Activated naive CD4-positive, alpha-beta T cell treated with anti-CD3 and anti-CD28 coated beads, Interleukin-2, amount 10 ng/mL, durations not matched to agents 7 days and 5 days (primary cell): ENCODE measurements around the gene CBLN3.
"Not testable (repeated sequence)": the region's sequence is repeated elsewhere in the genome, so short reads cannot be mapped to it uniquely, and the experiment has no call there.

Experiments used
- CTCF ChIA-PET: fragments of 350-600 bp; sonication (Branson Sonifier 250); formaldehyde crosslinking; loops from one replicate; lab custom pipeline; 2021; ENCODE audit warnings: antibody characterized with exemption; lab: Charles Lee
- DNase-seq: peaks from one replicate; pipeline ENCODE4 v3.0.0-alpha.2; 2020
- H3K27ac Mint-ChIP-seq: one replicate; pipeline ENCODE4 v1.8.0; 2021; ENCODE audit warnings: mild to moderate bottlenecking, moderate library complexity, mixed read lengths
- H3K27me3 Mint-ChIP-seq: one replicate; pipeline ENCODE4 v1.8.0; 2021; ENCODE audit warnings: mild to moderate bottlenecking, mixed read lengths
- H3K36me3 Mint-ChIP-seq: one replicate; pipeline ENCODE4 v1.8.0; 2021; ENCODE audit warnings: mixed read lengths
- H3K4me1 Mint-ChIP-seq: one replicate; pipeline ENCODE4 v1.8.0; 2021; ENCODE audit warnings: mixed read lengths
- H3K4me3 Mint-ChIP-seq: one replicate; pipeline ENCODE4 v1.8.0; 2021; ENCODE audit warnings: mild to moderate bottlenecking, moderate library complexity, mixed read lengths
- H3K9me3 Mint-ChIP-seq: one replicate; pipeline ENCODE4 v1.8.0; 2021; ENCODE audit warnings: mixed read lengths

Gene CBLN3

GRCh38 chr14:24429395-24430142, at the start of gene CBLN3, which contains the start of gene KHNYN:
Gene CBLN3, minus strand, starts transcription at chr14:24429668. Its CDS starts 614 bp downstream, at chr14:24429054.
Gene KHNYN, plus strand, starts transcription at chr14:24429954. Its CDS starts 777 bp downstream, at chr14:24430731.
- Mint-ChIP-seq H3K4me3 (peak within 1 kb of the TSS; percentile 92), H3K27me3 (no peaks in the 10 kb centered on the region), H3K9me3 (peaks cover 1% of the 10 kb centered on the region), H3K27ac (peak within 1 kb of the TSS; percentile 96), H3K36me3 (peaks cover 26% of the 10 kb centered on the region), H3K4me1 (peaks cover 68% of the 10 kb centered on the region)
- peak; percentile 93 for DNase-seq
- CTCF ChIA-PET, result interaction anchor here (2.8 to 17.5 kb wide), 6 partner anchors 10 to 122 kb away, joined by 15 to 557 read pairs (median 29); partner anchors contain the start of genes ADCY4, CIDEB, LTB4R and LTB4R2

GRCh38 chr14:24475261-24475660, 45.8 kb upstream of the CBLN3 start:
- H3K27me3 Mint-ChIP-seq, result peaks cover 5% of the 10 kb centered on the region
- CTCF ChIA-PET, result no interaction called here

GRCh38 chr14:24473211-24473610, 43.7 kb upstream of the CBLN3 start:
- peaks cover 1% of the 10 kb centered on the region for H3K36me3 Mint-ChIP-seq
- CTCF ChIA-PET, result interaction anchor here (0.8 kb wide), 1 partner anchor 11 kb away, joined by 3 read pairs; no protein-coding TSS in a partner anchor
- DNase-seq, result no peak
- no peak overlapping the region for H3K4me3 Mint-ChIP-seq
- peaks cover 5% of the 10 kb centered on the region for H3K9me3 Mint-ChIP-seq
- no peaks in the 10 kb centered on the region for H3K4me1 Mint-ChIP-seq
- H3K27me3 Mint-ChIP-seq, result no peaks in the 10 kb centered on the region
- no peak overlapping the region for H3K27ac Mint-ChIP-seq

More at GRCh38 chr14:24475261-24475660, 45.8 kb upstream of the CBLN3 start:
- Mint-ChIP-seq H3K9me3 (peaks cover 2% of the 10 kb centered on the region), H3K4me3 (no peak overlapping the region), H3K4me1 (no peaks in the 10 kb centered on the region), H3K36me3 (peaks cover 1% of the 10 kb centered on the region), H3K27ac (no peak overlapping the region)
- DNase-seq, result no peak

- not testable (repeated sequence) for H3K4me3 Mint-ChIP-seq, H3K9me3 Mint-ChIP-seq, H3K36me3 Mint-ChIP-seq, H3K27ac Mint-ChIP-seq, DNase-seq, H3K27me3 Mint-ChIP-seq
- peaks cover 11% of the 10 kb centered on the region for H3K4me1 Mint-ChIP-seq
- CTCF ChIA-PET, result interaction anchor here (0.9 kb wide), 1 partner anchor 13 kb away, joined by 4 read pairs; no protein-coding TSS in a partner anchor
These were observed 41.0 kb upstream of the CBLN3 start for GRCh38 chr14:24470450-24470849.

- H3K27ac Mint-ChIP-seq, result no peak overlapping the region
- peaks cover 15% of the 10 kb centered on the region for H3K36me3 Mint-ChIP-seq
- CTCF ChIA-PET, result no interaction called here
- H3K4me3 Mint-ChIP-seq, result no peak overlapping the region
- DNase-seq, result no peak
- H3K27me3 Mint-ChIP-seq, result no peaks in the 10 kb centered on the region
- peaks cover 35% of the 10 kb centered on the region for H3K4me1 Mint-ChIP-seq
- H3K9me3 Mint-ChIP-seq, result peaks cover 8% of the 10 kb centered on the region
These were observed 36.3 kb upstream of the CBLN3 start for GRCh38 chr14:24465805-24466204.

- H3K36me3 Mint-ChIP-seq, result peaks cover 15% of the 10 kb centered on the region
- H3K27me3 Mint-ChIP-seq, result no peaks in the 10 kb centered on the region
- peaks cover 35% of the 10 kb centered on the region for H3K4me1 Mint-ChIP-seq
- H3K4me3 Mint-ChIP-seq, result no peak overlapping the region
- peaks cover 7% of the 10 kb centered on the region for H3K9me3 Mint-ChIP-seq
- peak; percentile 50 for DNase-seq
- no peak overlapping the region for H3K27ac Mint-ChIP-seq
- CTCF ChIA-PET, result no interaction called here
These were observed 35.9 kb upstream of the CBLN3 start for GRCh38 chr14:24465368-24465767.

GRCh38 chr14:24463884-24464785, 34.7 kb upstream of the CBLN3 start:
- no peak for DNase-seq
- peak overlapping the region; percentile 62 for H3K27ac Mint-ChIP-seq
- H3K27me3 Mint-ChIP-seq, result no peaks in the 10 kb centered on the region
- peaks cover 15% of the 10 kb centered on the region for H3K36me3 Mint-ChIP-seq
- H3K9me3 Mint-ChIP-seq, result peaks cover 4% of the 10 kb centered on the region
- peaks cover 35% of the 10 kb centered on the region for H3K4me1 Mint-ChIP-seq
- no peak overlapping the region for H3K4me3 Mint-ChIP-seq
- CTCF ChIA-PET, result interaction anchor here (0.9 kb wide), 1 partner anchor 27 kb away, joined by 3 read pairs; no protein-coding TSS in a partner anchor

- DNase-seq, result no peak
- peaks cover 4% of the 10 kb centered on the region for H3K9me3 Mint-ChIP-seq
- H3K4me3 Mint-ChIP-seq, result no peak overlapping the region
- H3K27me3 Mint-ChIP-seq, result no peaks in the 10 kb centered on the region
- no peak overlapping the region for H3K27ac Mint-ChIP-seq
- CTCF ChIA-PET, result no interaction called here
- peaks cover 14% of the 10 kb centered on the region for H3K36me3 Mint-ChIP-seq
- peaks cover 35% of the 10 kb centered on the region for H3K4me1 Mint-ChIP-seq
These were observed 33.8 kb upstream of the CBLN3 start for GRCh38 chr14:24463017-24463883.

- CTCF ChIA-PET, result interaction anchor here (1.0 kb wide), 1 partner anchor 20 kb away, joined by 3 read pairs; no protein-coding TSS in a partner anchor
- peaks cover 4% of the 10 kb centered on the region for H3K9me3 Mint-ChIP-seq
- no peak overlapping the region for H3K4me3 Mint-ChIP-seq
- H3K4me1 Mint-ChIP-seq, result peaks cover 37% of the 10 kb centered on the region
- H3K27ac Mint-ChIP-seq, result no peak overlapping the region
- no peaks in the 10 kb centered on the region for H3K27me3 Mint-ChIP-seq
- H3K36me3 Mint-ChIP-seq, result peaks cover 7% of the 10 kb centered on the region
- no peak for DNase-seq
These were observed 31.9 kb upstream of the CBLN3 start for GRCh38 chr14:24461336-24461735.

GRCh38 chr14:24459331-24459730, 29.9 kb upstream of the CBLN3 start:
- DNase-seq, result no peak
- peaks cover 8% of the 10 kb centered on the region for H3K9me3 Mint-ChIP-seq
- no peak overlapping the region for H3K4me3 Mint-ChIP-seq
- no peaks in the 10 kb centered on the region for H3K27me3 Mint-ChIP-seq
- H3K36me3 Mint-ChIP-seq, result peaks cover 9% of the 10 kb centered on the region
- CTCF ChIA-PET, result no interaction called here
- H3K4me1 Mint-ChIP-seq, result peaks cover 19% of the 10 kb centered on the region
- no peak overlapping the region for H3K27ac Mint-ChIP-seq

GRCh38 chr14:24458736-24459135, 29.3 kb upstream of the CBLN3 start:
- peaks cover 14% of the 10 kb centered on the region for H3K36me3 Mint-ChIP-seq
- no peak for DNase-seq
- no peaks in the 10 kb centered on the region for H3K27me3 Mint-ChIP-seq
- CTCF ChIA-PET, result interaction anchor here (1.7 kb wide), 1 partner anchor 25 kb away, joined by 6 read pairs; no protein-coding TSS in a partner anchor
- H3K4me1 Mint-ChIP-seq, result peaks cover 18% of the 10 kb centered on the region
- no peak overlapping the region for H3K27ac Mint-ChIP-seq
- peaks cover 13% of the 10 kb centered on the region for H3K9me3 Mint-ChIP-seq
- H3K4me3 Mint-ChIP-seq, result no peak overlapping the region

GRCh38 chr14:24456980-24457379, 27.5 kb upstream of the CBLN3 start:
- no peak overlapping the region for H3K4me3 Mint-ChIP-seq
- no peak for DNase-seq
- no peak overlapping the region for H3K27ac Mint-ChIP-seq
- no peaks in the 10 kb centered on the region for H3K27me3 Mint-ChIP-seq
- H3K36me3 Mint-ChIP-seq, result peaks cover 22% of the 10 kb centered on the region
- CTCF ChIA-PET, result interaction anchor here (0.5 to 1.7 kb wide), 2 partner anchors 26 to 125 kb away, joined by 3 to 6 read pairs; no protein-coding TSS in a partner anchor
- peaks cover 11% of the 10 kb centered on the region for H3K4me1 Mint-ChIP-seq
- peaks cover 18% of the 10 kb centered on the region for H3K9me3 Mint-ChIP-seq

- H3K9me3 Mint-ChIP-seq, result peaks cover 18% of the 10 kb centered on the region
- H3K27me3 Mint-ChIP-seq, H3K4me1 Mint-ChIP-seq, H3K4me3 Mint-ChIP-seq, CTCF ChIA-PET, DNase-seq, H3K27ac Mint-ChIP-seq: not testable (repeated sequence)
- peaks cover 29% of the 10 kb centered on the region for H3K36me3 Mint-ChIP-seq
These were observed 21.4 kb upstream of the CBLN3 start for GRCh38 chr14:24450828-24451227.
